IMR-90 (cell line): ENCODE measurements around the gene PPP1R14C. TPM values are rescaled to one million over a fixed set of nuclear protein-coding genes. Genes with fewer than 3 reads are reported as not detected.
"Not testable (repeated sequence)": the region's sequence is repeated elsewhere in the genome, so short reads cannot be mapped to it uniquely, and the experiment has no call there.

Source experiments
- ATAC-seq: fragments of 200-7000 bp; cut with Tn5 transposase; 2 replicates; pipeline ENCODE4 v1.9.1; 2020; ENCODE audit warnings: low read depth, mild to moderate bottlenecking, moderate library complexity
- BruUV-seq: library from RNA; stranded (reverse); fragments of 400-500 nt; replicated peaks from 2 replicates; lab custom pipeline; 2021; lab: Mats Ljungman, UMichigan
- CTCF ChIA-PET: fragments of 300-600 bp; formaldehyde crosslinking; extraction: SDS; loops from one replicate; lab custom pipeline; 2021; ENCODE audit warnings: antibody characterized with exemption; lab: Yijun Ruan, JAX
- POLR2A ChIA-PET: fragments of 300-600 bp; sonication (Branson Sonifier 250); formaldehyde crosslinking; loops from one replicate; lab custom pipeline; 2022; ENCODE audit warnings: antibody characterized with exemption; ENCODE audit not compliant: unreplicated experiment; lab: Charles Lee
- DNase-seq: peaks from one replicate; pipeline ENCODE4 v3.0.0; 2013
- H2AFZ ChIP-seq: replicated peaks from 2 replicates; pipeline ENCODE3; 2013; ENCODE audit warnings: low read length, mild to moderate bottlenecking; ENCODE audit not compliant: poor library complexity
- H2AK5ac ChIP-seq: 2 replicates; pipeline ENCODE4 v1.6.1; 2013; ENCODE audit warnings: low read depth, low read length, inconsistent platforms
- H2AK9ac ChIP-seq: replicated peaks from 2 replicates; pipeline ENCODE3; 2013; ENCODE audit warnings: mild to moderate bottlenecking, low read depth, low read length, moderate library complexity; ENCODE audit not compliant: poor library complexity
- H2BK120ac ChIP-seq: 2 replicates; pipeline ENCODE4 v1.6.1; 2013; ENCODE audit warnings: low read depth, low read length, inconsistent platforms
- H2BK15ac ChIP-seq: 3 replicates; pipeline ENCODE4 v1.6.1; 2013; ENCODE audit warnings: low read depth, low read length, inconsistent platforms
- H2BK20ac ChIP-seq: 2 replicates; pipeline ENCODE4 v1.6.1; 2013; ENCODE audit warnings: low read depth, mild to moderate bottlenecking, inconsistent platforms, low read length, moderate library complexity
- H2BK5ac ChIP-seq: 2 replicates; pipeline ENCODE4 v1.6.1; 2013; ENCODE audit warnings: mild to moderate bottlenecking, low read depth, low read length, inconsistent platforms; ENCODE audit not compliant: poor library complexity, severe bottlenecking
- H3K14ac ChIP-seq: replicated peaks from 2 replicates; pipeline ENCODE4 v1.6.1; 2013; ENCODE audit warnings: low read depth, low read length, inconsistent platforms
- H3K18ac ChIP-seq: 2 replicates; pipeline ENCODE4 v1.6.1; 2013; ENCODE audit warnings: low read depth, low read length, control low read depth
- H3K23ac ChIP-seq: 2 replicates; pipeline ENCODE4 v1.6.1; 2013; ENCODE audit warnings: low read depth, low read length, inconsistent platforms
- H3K27ac ChIP-seq: 2 replicates; pipeline ENCODE4 v1.5.1; 2013; ENCODE audit warnings: mild to moderate bottlenecking, control low read depth, low read length; ENCODE audit not compliant: insufficient read depth
- H3K27me3 ChIP-seq: 2 replicates; pipeline ENCODE4 v1.6.1; 2013; ENCODE audit warnings: low read length; ENCODE audit not compliant: control insufficient read depth, insufficient read depth
- H3K36me3 ChIP-seq: 2 replicates; pipeline ENCODE4 v1.6.1; 2013; ENCODE audit warnings: low read length, mixed read lengths; ENCODE audit not compliant: control insufficient read depth, insufficient read depth
- H3K4ac ChIP-seq: 2 replicates; pipeline ENCODE4 v1.6.1; 2013; ENCODE audit warnings: low read depth, low read length, inconsistent platforms
- H3K4me1 ChIP-seq: 2 replicates; pipeline ENCODE4 v1.6.1; 2013; ENCODE audit warnings: low read length, mixed read lengths; ENCODE audit not compliant: control insufficient read depth, insufficient read depth
- H3K4me2 ChIP-seq: 2 replicates; pipeline ENCODE4 v1.6.1; 2013; ENCODE audit warnings: low read depth, mild to moderate bottlenecking, control low read depth, low read length, moderate library complexity
- H3K4me3 ChIP-seq: 2 replicates; pipeline ENCODE4 v1.5.1; 2013; ENCODE audit warnings: low read depth, mild to moderate bottlenecking, control low read depth, low read length, moderate library complexity; ENCODE audit not compliant: insufficient read depth
- H3K56ac ChIP-seq: 2 replicates; pipeline ENCODE4 v1.6.1; 2013; ENCODE audit warnings: low read length, inconsistent platforms; ENCODE audit not compliant: insufficient read depth; ENCODE audit errors: extremely low read depth
- H3K79me1 ChIP-seq, 2 experiments: 2 replicates each; pipeline ENCODE4 v1.6.1; 2013; ENCODE audit warnings: low read length in 2 of 2, inconsistent platforms in 1 of 2, low read depth in 1 of 2
- H3K9ac ChIP-seq: 2 replicates; pipeline ENCODE4 v1.6.1; 2013; ENCODE audit warnings: low read depth, low read length, control low read depth
- H3K9me1 ChIP-seq: 2 replicates; pipeline ENCODE4 v1.6.1; 2013; ENCODE audit warnings: low read length, inconsistent platforms; ENCODE audit not compliant: insufficient read depth
- H3K9me3 ChIP-seq: 2 replicates; pipeline ENCODE4 v1.6.1; 2013; ENCODE audit warnings: low read length; ENCODE audit not compliant: control insufficient read depth, insufficient read depth
- H4K20me1 ChIP-seq: 2 replicates; pipeline ENCODE4 v1.6.1; 2013; ENCODE audit warnings: low read length, inconsistent platforms; ENCODE audit not compliant: insufficient read depth
- H4K5ac ChIP-seq: 2 replicates; pipeline ENCODE4 v1.6.1; 2013; ENCODE audit warnings: mild to moderate bottlenecking, low read depth, low read length, control low read depth
- H4K8ac ChIP-seq, 2 experiments: 2 replicates each; pipeline ENCODE4 v1.6.1; 2013; ENCODE audit warnings: low read depth in 2 of 2, low read length in 2 of 2, control low read depth in 1 of 2, inconsistent platforms in 1 of 2
- H4K91ac ChIP-seq: 2 replicates; pipeline ENCODE4 v1.6.1; 2013; ENCODE audit warnings: low read depth, low read length, inconsistent platforms; ENCODE audit not compliant: insufficient read depth
- CHD1 ChIP-seq: IDR thresholded peaks from 2 replicates; pipeline ENCODE4 v1.6.1; 2012; ENCODE audit warnings: low read depth, low read length, improper control_type of control experiment
- FOS ChIP-seq: fragments of 150-350 bp; IDR thresholded peaks from 2 replicates; pipeline ENCODE4 v1.6.1; 2016; ENCODE audit warnings: low read depth, low read length
- MAFK ChIP-seq: IDR thresholded peaks from 2 replicates; pipeline ENCODE4 v1.6.1; 2012; ENCODE audit warnings: low read depth, low read length, improper control_type of control experiment
- RFX5 ChIP-seq: IDR thresholded peaks from 2 replicates; pipeline ENCODE4 v1.8.0; 2012; ENCODE audit warnings: low read depth, mild to moderate bottlenecking, low read length, moderate library complexity
- WGBS, 2 experiments: methylation state at CpG; one replicate each; pipeline versions ENCODE4 v1.1.5 to v1.1.7; 2013; ENCODE audit warnings: missing lambda C conversion rate in 2 of 2; ENCODE audit not compliant: insufficient read length in 1 of 2; ENCODE audit errors: extremely low coverage in 2 of 2; 5-methylcytosine and 5-hydroxymethylcytosine counted together
- dilution Hi-C: fragments of 300-500 bp; cut with HindIII; formaldehyde crosslinking; loops from one replicate; pipeline ENCODE4 v1.14.3; 2018; ENCODE audit warnings: low sequenced_read_pairs; ENCODE audit not compliant: unreplicated experiment
- in situ Hi-C: fragments of 300-500 bp; cut with MboI; formaldehyde crosslinking; loops from 3 replicates; pipeline ENCODE4 v1.14.3; 2019; ENCODE audit warnings: low sequenced_read_pairs, inconsistent platforms, mixed read lengths
- intact Hi-C: fragments of 100-400 bp; cut with micrococcal nuclease; formaldehyde crosslinking; loops from 2 replicates; pipeline ENCODE4 v1.10.0; 2022
- polyA plus RNA-seq, 3 experiments: library from polyadenylated mRNA; depleted of rRNA; stranded (reverse); fragments of >200 nt; gene quantifications; 2 replicates each; pipeline ENCODE4 v1.2.3, GENCODE V29; 2012; ENCODE audit warnings: low replicate concordance in 1 of 3
- total RNA-seq: library from RNA; depleted of rRNA; stranded (reverse); fragments of >200 nt; gene quantifications from 2 replicates; pipeline ENCODE4 v1.2.3, GENCODE V29; 2012

Gene PPP1R14C
- total and polyA plus RNA-seq, 2 of the 4 experiments (the other 2 are of a cell fraction), result not detected

DNA sequence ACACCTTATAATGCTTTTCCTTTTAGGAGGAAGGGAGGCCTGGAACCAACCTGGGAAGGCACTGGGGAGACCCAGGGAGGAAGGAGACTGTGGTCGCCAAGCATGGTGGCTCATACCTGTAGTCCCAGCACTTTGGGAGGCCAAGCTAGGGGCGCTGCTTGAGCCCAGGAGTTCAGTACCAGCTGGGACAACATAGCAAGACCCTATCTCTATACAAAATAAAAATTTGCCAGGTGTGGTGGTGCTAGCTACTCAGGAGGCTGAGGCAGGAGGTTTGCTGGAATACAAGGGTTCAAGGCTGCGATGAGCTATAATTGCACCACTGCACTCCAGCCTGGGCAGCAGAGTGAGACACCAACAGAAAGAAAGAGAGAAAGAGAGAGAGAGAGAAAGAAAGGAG is 36.2 kb downstream of the PPP1R14C start:
- Histone ChIP-seq H3K27ac (no peak overlapping the region), H2BK5ac (no peak overlapping the region), H3K4me1 (no peaks in the 10 kb centered on the region), H2AFZ (no peak overlapping the region), H3K14ac (no peak overlapping the region), H3K27me3 (no peaks in the 10 kb centered on the region), H2BK120ac (no peak overlapping the region), H3K23ac (no peak overlapping the region), H3K9ac (no peak overlapping the region), H2AK9ac (no peak overlapping the region), H4K91ac (no peak overlapping the region), H3K9me1 (no peaks in the 10 kb centered on the region), H3K56ac (no peak overlapping the region), H2AK5ac (no peak overlapping the region), H3K4ac (no peak overlapping the region), H4K8ac (no peak overlapping the region), H3K79me1 (no peaks in the 10 kb centered on the region), H2BK15ac (no peak overlapping the region), H3K18ac (no peak overlapping the region), H3K36me3 (no peaks in the 10 kb centered on the region), H4K20me1 (no peaks in the 10 kb centered on the region), H3K9me3 (no peaks in the 10 kb centered on the region), H3K4me2 (no peak overlapping the region), H2BK20ac (no peak overlapping the region), H4K5ac (no peak overlapping the region), H3K4me3 (no peak overlapping the region)
- WGBS, 2 experiments, result no CpG with 5 or more reads among the region's 3 CpGs
- dilution Hi-C loops (no loop called here), in situ Hi-C loops (no loop called here), intact Hi-C loops (no loop called here)
- ChIA-PET POLR2A (no interaction called here), CTCF (no interaction called here)
- ATAC-seq (no peak), DNase-seq (no peak)
- no TSS peak for BruUV-seq
- no peak for TF ChIP-seq FOS
- TF ChIP-seq RFX5, result no peak
- TF ChIP-seq MAFK, result no peak
- no peak for TF ChIP-seq CHD1

DNA sequence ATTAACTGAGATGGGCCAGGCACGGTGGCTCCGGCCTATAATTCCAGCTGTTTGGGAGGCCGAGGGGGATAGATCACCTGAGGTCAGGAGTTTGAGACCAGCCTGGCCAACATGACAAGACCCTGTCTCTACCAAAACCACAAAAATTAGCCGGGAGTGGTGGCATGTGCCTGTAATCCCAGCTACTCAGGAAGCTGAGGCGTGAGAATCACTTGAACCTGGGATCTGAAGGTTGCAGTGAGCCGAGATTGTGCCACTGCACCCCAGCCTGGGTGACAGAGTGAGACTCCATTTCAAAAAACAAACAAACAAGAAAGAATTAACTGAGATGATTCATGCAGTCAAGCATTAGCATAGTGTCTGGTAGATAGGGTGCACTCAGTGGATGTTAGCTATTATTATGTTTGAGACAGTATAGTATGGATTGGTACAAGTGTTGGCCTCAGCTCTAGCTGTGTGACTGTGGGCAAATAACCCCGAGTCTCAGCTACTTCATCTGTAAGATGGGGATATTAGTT is 37.1 kb downstream of the PPP1R14C start:
- H3K9ac ChIP-seq, H3K4me1 ChIP-seq, H4K20me1 ChIP-seq, H2BK120ac ChIP-seq, H3K18ac ChIP-seq, H2AK5ac ChIP-seq, H3K23ac ChIP-seq, DNase-seq, H2AK9ac ChIP-seq, H3K79me1 ChIP-seq, H2AFZ ChIP-seq, H4K8ac ChIP-seq, H3K36me3 ChIP-seq, H3K4me2 ChIP-seq, H3K9me3 ChIP-seq, ATAC-seq, H3K4ac ChIP-seq, in situ Hi-C loops, H3K27me3 ChIP-seq, H3K27ac ChIP-seq, BruUV-seq, H2BK20ac ChIP-seq, POLR2A ChIA-PET, dilution Hi-C loops, H2BK5ac ChIP-seq, H3K14ac ChIP-seq, CTCF ChIA-PET, intact Hi-C loops, H3K9me1 ChIP-seq, H2BK15ac ChIP-seq, H4K91ac ChIP-seq, H3K56ac ChIP-seq, H4K5ac ChIP-seq, H3K4me3 ChIP-seq: not testable (repeated sequence)
- WGBS, 2 experiments, result 80% methylated on average over 1 of the region's 7 CpGs; no CpG with 5 or more reads in 1 of the 2 experiments
